SK-N-SH treated with all-trans-retinoic acid at 6 μM for 48 hours (cell line): ENCODE data around the gene FBXO45.

Experiments
- ATAC-seq: fragments of 200-7000 bp; cut with Tn5 transposase; 3 replicates; pipeline ENCODE4 v1.9.1; 2020; ENCODE audit warnings: mild to moderate bottlenecking, moderate library complexity
- ARNTL ChIP-seq: fragments of 450-650 bp; formaldehyde crosslinking; IDR thresholded peaks from 2 replicates; pipeline ENCODE4 v1.5.0; 2020; ENCODE audit warnings: low read depth, mild to moderate bottlenecking, moderate library complexity, borderline replicate concordance
- BACH2 ChIP-seq: fragments of 250-450 bp; sonication (Bioruptor Pico); IDR thresholded peaks from 2 replicates; pipeline ENCODE4 v1.9.0; 2021; ENCODE audit warnings: mild to moderate bottlenecking, borderline replicate concordance
- CSDC2 ChIP-seq: fragments of 250-450 bp; sonication (Bioruptor Pico); IDR thresholded peaks from 2 replicates; pipeline ENCODE4 v1.5.0; 2020; ENCODE audit warnings: mild to moderate bottlenecking, moderate library complexity
- ESRRG ChIP-seq: fragments of 250-450 bp; sonication (Bioruptor Pico); IDR thresholded peaks from 2 replicates; pipeline ENCODE4 v1.6.1; 2021; ENCODE audit warnings: mild to moderate bottlenecking
- GLIS3 ChIP-seq: fragments of 250-450 bp; sonication (Bioruptor Pico); IDR thresholded peaks from 2 replicates; pipeline ENCODE4 v1.5.0; 2020; ENCODE audit warnings: mild to moderate bottlenecking, moderate library complexity
- ISL1 ChIP-seq: fragments of 250-450 bp; sonication (Bioruptor Pico); IDR thresholded peaks from 2 replicates; pipeline ENCODE4 v2.1.2; 2022; ENCODE audit warnings: mild to moderate bottlenecking, moderate library complexity
- OSR1 ChIP-seq: fragments of 250-450 bp; sonication (Bioruptor Pico); IDR thresholded peaks from 2 replicates; pipeline ENCODE4 v1.8.0; 2022; ENCODE audit warnings: moderate library complexity, mild to moderate bottlenecking, inconsistent platforms
- PPARA ChIP-seq: fragments of 250-450 bp; sonication (Bioruptor Pico); IDR thresholded peaks from 2 replicates; pipeline ENCODE4 v1.5.0; 2020; ENCODE audit warnings: mild to moderate bottlenecking, borderline replicate concordance
- RARB ChIP-seq: fragments of 250-450 bp; sonication (Bioruptor Pico); IDR thresholded peaks from 2 replicates; pipeline ENCODE4 v1.8.0; 2021; ENCODE audit warnings: mild to moderate bottlenecking, moderate library complexity
- SNAI2 ChIP-seq: fragments of 250-450 bp; sonication (Bioruptor Pico); IDR thresholded peaks from 2 replicates; pipeline ENCODE4 v1.5.0; 2020; ENCODE audit warnings: mild to moderate bottlenecking, moderate library complexity
- TOX ChIP-seq: fragments of 250-450 bp; sonication (Bioruptor Pico); IDR thresholded peaks from 2 replicates; pipeline ENCODE4 v1.8.0; 2021; ENCODE audit warnings: mild to moderate bottlenecking, moderate library complexity, borderline replicate concordance
- ZC3H10 ChIP-seq: fragments of 250-450 bp; sonication (Bioruptor Pico); IDR thresholded peaks from 2 replicates; pipeline ENCODE4 v1.5.1; 2021; ENCODE audit warnings: mild to moderate bottlenecking, moderate library complexity
- ZFP3 ChIP-seq: fragments of 250-450 bp; sonication (Bioruptor Pico); IDR thresholded peaks from 2 replicates; pipeline ENCODE4 v1.5.0; 2020; ENCODE audit warnings: mild to moderate bottlenecking, moderate library complexity
- ZFP30 ChIP-seq: fragments of 450-650 bp; formaldehyde crosslinking; IDR thresholded peaks from 2 replicates; pipeline ENCODE4 v1.5.0; 2022; ENCODE audit warnings: mild to moderate bottlenecking, moderate library complexity
- ZNF70 ChIP-seq: fragments of 450-650 bp; formaldehyde crosslinking; IDR thresholded peaks from 2 replicates; pipeline ENCODE4 v1.5.0; 2020; ENCODE audit warnings: mild to moderate bottlenecking, moderate library complexity
- ZNF8 ChIP-seq: fragments of 450-650 bp; formaldehyde crosslinking; IDR thresholded peaks from 2 replicates; pipeline ENCODE4 v1.5.0; 2020; ENCODE audit warnings: mild to moderate bottlenecking, moderate library complexity
- TF ChIP-seq, protein P1 (sequence below): fragments of 250-450 bp; sonication (Bioruptor Pico); IDR thresholded peaks from 2 replicates; pipeline ENCODE4 v1.8.0; 2020; ENCODE audit warnings: mild to moderate bottlenecking, moderate library complexity, borderline replicate concordance
- TF ChIP-seq, protein P2 (sequence below): fragments of 250-450 bp; sonication (Bioruptor Pico); IDR thresholded peaks from 2 replicates; pipeline ENCODE4 v1.5.1; 2021; ENCODE audit warnings: mild to moderate bottlenecking, moderate library complexity
- TF ChIP-seq, protein P3 (sequence below): fragments of 250-450 bp; sonication (Bioruptor Pico); IDR thresholded peaks from 2 replicates; pipeline ENCODE4 v1.5.1; 2020; ENCODE audit warnings: low read depth, mild to moderate bottlenecking, moderate library complexity
- TF ChIP-seq, protein P4 (sequence below): fragments of 250-450 bp; sonication (Bioruptor Pico); IDR thresholded peaks from 2 replicates; pipeline ENCODE4 v1.5.0; 2020; ENCODE audit warnings: mild to moderate bottlenecking, moderate library complexity
- TF ChIP-seq, protein P5 (sequence below): fragments of 250-450 bp; sonication (Bioruptor Pico); IDR thresholded peaks from 2 replicates; pipeline ENCODE4 v1.8.0; 2021; ENCODE audit warnings: low read depth, mild to moderate bottlenecking, moderate library complexity, borderline replicate concordance

FBXO45 gene

DNA sequence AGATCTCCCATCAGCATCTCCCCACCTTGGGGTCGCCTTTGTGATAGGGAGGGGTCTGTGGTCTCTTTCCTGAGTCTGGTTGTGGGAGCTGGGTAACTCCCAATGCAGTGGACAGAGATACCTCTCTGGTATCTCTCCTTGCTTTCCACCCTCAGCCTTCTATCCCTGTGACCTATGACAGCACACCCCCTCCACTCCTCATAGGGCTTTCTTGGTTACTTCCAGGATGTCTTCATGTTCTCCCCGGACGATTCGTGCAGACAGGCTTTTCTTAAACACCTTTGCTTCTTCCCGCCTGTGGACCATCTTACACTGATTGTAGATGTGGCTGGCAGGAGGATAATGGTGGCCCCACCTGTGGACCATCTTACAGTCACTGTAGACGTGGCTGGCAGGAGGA, 56.9 kb downstream of the FBXO45 start:
- no peak for ATAC-seq
- TF ChIP-seq ZC3H10 (CRISPR knock-in tag) (no peak), ZNF8 (CRISPR knock-in tag) (no peak), PPARA (CRISPR knock-in tag) (no peak), SNAI2 (no peak), ISL1 (no peak), ARNTL (CRISPR knock-in tag) (no peak), ESRRG (CRISPR knock-in tag) (no peak), ZFP3 (CRISPR knock-in tag) (no peak), OSR1 (CRISPR knock-in tag) (no peak), GLIS3 (CRISPR knock-in tag) (no peak), CSDC2 (CRISPR knock-in tag) (no peak)
- TF ChIP-seq, protein P1, sequence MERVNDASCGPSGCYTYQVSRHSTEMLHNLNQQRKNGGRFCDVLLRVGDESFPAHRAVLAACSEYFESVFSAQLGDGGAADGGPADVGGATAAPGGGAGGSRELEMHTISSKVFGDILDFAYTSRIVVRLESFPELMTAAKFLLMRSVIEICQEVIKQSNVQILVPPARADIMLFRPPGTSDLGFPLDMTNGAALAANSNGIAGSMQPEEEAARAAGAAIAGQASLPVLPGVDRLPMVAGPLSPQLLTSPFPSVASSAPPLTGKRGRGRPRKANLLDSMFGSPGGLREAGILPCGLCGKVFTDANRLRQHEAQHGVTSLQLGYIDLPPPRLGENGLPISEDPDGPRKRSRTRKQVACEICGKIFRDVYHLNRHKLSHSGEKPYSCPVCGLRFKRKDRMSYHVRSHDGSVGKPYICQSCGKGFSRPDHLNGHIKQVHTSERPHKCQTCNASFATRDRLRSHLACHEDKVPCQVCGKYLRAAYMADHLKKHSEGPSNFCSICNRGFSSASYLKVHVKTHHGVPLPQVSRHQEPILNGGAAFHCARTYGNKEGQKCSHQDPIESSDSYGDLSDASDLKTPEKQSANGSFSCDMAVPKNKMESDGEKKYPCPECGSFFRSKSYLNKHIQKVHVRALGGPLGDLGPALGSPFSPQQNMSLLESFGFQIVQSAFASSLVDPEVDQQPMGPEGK (CRISPR knock-in tag): no peak
- TF ChIP-seq, protein P2, sequence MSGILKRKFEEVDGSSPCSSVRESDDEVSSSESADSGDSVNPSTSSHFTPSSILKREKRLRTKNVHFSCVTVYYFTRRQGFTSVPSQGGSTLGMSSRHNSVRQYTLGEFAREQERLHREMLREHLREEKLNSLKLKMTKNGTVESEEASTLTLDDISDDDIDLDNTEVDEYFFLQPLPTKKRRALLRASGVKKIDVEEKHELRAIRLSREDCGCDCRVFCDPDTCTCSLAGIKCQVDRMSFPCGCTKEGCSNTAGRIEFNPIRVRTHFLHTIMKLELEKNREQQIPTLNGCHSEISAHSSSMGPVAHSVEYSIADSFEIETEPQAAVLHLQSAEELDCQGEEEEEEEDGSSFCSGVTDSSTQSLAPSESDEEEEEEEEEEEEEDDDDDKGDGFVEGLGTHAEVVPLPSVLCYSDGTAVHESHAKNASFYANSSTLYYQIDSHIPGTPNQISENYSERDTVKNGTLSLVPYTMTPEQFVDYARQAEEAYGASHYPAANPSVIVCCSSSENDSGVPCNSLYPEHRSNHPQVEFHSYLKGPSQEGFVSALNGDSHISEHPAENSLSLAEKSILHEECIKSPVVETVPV: no peak
- TF ChIP-seq, protein P3, sequence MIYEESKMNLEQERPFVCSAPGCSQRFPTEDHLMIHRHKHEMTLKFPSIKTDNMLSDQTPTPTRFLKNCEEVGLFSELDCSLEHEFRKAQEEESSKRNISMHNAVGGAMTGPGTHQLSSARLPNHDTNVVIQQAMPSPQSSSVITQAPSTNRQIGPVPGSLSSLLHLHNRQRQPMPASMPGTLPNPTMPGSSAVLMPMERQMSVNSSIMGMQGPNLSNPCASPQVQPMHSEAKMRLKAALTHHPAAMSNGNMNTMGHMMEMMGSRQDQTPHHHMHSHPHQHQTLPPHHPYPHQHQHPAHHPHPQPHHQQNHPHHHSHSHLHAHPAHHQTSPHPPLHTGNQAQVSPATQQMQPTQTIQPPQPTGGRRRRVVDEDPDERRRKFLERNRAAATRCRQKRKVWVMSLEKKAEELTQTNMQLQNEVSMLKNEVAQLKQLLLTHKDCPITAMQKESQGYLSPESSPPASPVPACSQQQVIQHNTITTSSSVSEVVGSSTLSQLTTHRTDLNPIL: no peak
- TF ChIP-seq, protein P4, sequence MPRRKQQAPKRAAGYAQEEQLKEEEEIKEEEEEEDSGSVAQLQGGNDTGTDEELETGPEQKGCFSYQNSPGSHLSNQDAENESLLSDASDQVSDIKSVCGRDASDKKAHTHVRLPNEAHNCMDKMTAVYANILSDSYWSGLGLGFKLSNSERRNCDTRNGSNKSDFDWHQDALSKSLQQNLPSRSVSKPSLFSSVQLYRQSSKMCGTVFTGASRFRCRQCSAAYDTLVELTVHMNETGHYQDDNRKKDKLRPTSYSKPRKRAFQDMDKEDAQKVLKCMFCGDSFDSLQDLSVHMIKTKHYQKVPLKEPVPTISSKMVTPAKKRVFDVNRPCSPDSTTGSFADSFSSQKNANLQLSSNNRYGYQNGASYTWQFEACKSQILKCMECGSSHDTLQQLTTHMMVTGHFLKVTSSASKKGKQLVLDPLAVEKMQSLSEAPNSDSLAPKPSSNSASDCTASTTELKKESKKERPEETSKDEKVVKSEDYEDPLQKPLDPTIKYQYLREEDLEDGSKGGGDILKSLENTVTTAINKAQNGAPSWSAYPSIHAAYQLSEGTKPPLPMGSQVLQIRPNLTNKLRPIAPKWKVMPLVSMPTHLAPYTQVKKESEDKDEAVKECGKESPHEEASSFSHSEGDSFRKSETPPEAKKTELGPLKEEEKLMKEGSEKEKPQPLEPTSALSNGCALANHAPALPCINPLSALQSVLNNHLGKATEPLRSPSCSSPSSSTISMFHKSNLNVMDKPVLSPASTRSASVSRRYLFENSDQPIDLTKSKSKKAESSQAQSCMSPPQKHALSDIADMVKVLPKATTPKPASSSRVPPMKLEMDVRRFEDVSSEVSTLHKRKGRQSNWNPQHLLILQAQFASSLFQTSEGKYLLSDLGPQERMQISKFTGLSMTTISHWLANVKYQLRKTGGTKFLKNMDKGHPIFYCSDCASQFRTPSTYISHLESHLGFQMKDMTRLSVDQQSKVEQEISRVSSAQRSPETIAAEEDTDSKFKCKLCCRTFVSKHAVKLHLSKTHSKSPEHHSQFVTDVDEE: no peak
- TF ChIP-seq, protein P5, sequence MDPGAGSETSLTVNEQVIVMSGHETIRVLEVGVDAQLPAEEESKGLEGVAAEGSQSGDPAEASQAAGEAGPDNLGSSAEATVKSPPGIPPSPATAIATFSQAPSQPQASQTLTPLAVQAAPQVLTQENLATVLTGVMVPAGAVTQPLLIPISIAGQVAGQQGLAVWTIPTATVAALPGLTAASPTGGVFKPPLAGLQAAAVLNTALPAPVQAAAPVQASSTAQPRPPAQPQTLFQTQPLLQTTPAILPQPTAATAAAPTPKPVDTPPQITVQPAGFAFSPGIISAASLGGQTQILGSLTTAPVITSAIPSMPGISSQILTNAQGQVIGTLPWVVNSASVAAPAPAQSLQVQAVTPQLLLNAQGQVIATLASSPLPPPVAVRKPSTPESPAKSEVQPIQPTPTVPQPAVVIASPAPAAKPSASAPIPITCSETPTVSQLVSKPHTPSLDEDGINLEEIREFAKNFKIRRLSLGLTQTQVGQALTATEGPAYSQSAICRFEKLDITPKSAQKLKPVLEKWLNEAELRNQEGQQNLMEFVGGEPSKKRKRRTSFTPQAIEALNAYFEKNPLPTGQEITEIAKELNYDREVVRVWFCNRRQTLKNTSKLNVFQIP (CRISPR knock-in tag): no peak

DNA sequence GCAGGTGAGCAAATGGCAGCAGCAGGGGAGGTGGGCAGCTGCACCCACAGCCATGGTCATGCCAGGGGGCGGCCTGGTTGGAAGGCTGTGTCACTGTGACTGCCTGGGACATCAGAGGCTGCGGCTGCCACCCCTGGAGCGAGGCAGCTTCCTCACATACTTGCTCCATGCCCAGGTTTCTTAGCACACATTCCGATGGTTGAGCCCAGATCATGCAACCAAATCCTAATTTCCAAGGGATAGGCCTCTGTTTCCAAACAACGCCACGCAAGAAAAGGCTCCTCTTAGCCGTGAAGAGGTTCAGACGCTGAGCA, 59.4 kb downstream of the FBXO45 start:
- no peak for TF ChIP-seq ZFP3 (CRISPR knock-in tag)
- TF ChIP-seq ZFP30 (CRISPR knock-in tag): no peak
- no peak for TF ChIP-seq RARB
- TF ChIP-seq BACH2: no peak
- no peak for TF ChIP-seq ZC3H10 (CRISPR knock-in tag)
- no peak for TF ChIP-seq ZNF8 (CRISPR knock-in tag)
- no peak for TF ChIP-seq ARNTL (CRISPR knock-in tag)
- no peak for TF ChIP-seq ISL1
- TF ChIP-seq, protein P2: no peak
- TF ChIP-seq ZNF70 (CRISPR knock-in tag): no peak
- TF ChIP-seq TOX (CRISPR knock-in tag): no peak
- TF ChIP-seq, protein P5 (CRISPR knock-in tag): no peak
- TF ChIP-seq, protein P4: no peak
- TF ChIP-seq, protein P1 (CRISPR knock-in tag): no peak
- TF ChIP-seq OSR1 (CRISPR knock-in tag): no peak
- TF ChIP-seq SNAI2: no peak
- ATAC-seq: no peak
